ENCODE measurements around the gene HEXIM1. TPM values are rescaled to one million over a fixed set of nuclear protein-coding genes. Genes with fewer than 3 reads are reported as not detected.

Gene HEXIM1
- total RNA-seq, 4 donors from 2014 or later: 48.3 to 56.3 (median 53.8) TPM

DNA sequence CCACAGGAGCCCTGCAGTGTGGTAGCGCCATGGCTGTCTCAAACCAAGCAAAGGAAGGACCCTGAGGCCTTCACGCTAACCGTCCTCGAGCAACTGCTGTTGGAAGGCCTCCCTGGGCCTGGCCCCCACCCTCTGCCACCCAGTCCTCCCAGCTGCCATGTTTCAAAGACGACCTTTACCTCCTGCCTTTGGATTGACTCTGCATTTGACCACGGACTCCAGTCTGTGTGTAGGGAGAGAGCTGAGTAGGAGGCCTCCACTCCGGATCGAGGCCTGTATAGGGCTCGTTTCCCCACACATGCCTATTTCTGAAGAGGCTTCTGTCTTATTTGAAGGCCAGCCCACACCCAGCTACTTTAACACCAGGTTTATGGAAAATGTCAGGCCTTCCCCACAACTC lies 40.2 kb upstream of the HEXIM1 start:
- whole genome bisulfite sequencing, 2 donors (ENCODE audit: low coverage in 1 of 2): 50 to 60% methylated on average over 1 to 4 of the region's 9 CpGs
- Histone ChIP-seq H3K27me3 (no peaks in the 10 kb centered on the region), H3K9me3 (no peaks in the 10 kb centered on the region), H3K27ac (peak overlapping the region in 3 of 4 donors; percentile 49 to 85 (median 81)), H3K36me3 (peaks cover 0 to 77% of the 10 kb centered on the region in 2 donors), H3K4me3 (no peak overlapping the region), H3K4me1 (peaks cover 0 to 78% (median 18%) of the 10 kb centered on the region in 3 donors)
- TF ChIP-seq EP300 (IDR thresholded peaks at IDR 0.05) (no peak), POLR2AphosphoS5 (IDR thresholded peaks at IDR 0.05) (no peak), POLR2A (IDR thresholded peaks at IDR 0.05) (no peak)
- TF ChIP-seq, protein P1, sequence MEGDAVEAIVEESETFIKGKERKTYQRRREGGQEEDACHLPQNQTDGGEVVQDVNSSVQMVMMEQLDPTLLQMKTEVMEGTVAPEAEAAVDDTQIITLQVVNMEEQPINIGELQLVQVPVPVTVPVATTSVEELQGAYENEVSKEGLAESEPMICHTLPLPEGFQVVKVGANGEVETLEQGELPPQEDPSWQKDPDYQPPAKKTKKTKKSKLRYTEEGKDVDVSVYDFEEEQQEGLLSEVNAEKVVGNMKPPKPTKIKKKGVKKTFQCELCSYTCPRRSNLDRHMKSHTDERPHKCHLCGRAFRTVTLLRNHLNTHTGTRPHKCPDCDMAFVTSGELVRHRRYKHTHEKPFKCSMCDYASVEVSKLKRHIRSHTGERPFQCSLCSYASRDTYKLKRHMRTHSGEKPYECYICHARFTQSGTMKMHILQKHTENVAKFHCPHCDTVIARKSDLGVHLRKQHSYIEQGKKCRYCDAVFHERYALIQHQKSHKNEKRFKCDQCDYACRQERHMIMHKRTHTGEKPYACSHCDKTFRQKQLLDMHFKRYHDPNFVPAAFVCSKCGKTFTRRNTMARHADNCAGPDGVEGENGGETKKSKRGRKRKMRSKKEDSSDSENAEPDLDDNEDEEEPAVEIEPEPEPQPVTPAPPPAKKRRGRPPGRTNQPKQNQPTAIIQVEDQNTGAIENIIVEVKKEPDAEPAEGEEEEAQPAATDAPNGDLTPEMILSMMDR (IDR thresholded peaks at IDR 0.05): no peak
- ATAC-seq: no peak

DNA sequence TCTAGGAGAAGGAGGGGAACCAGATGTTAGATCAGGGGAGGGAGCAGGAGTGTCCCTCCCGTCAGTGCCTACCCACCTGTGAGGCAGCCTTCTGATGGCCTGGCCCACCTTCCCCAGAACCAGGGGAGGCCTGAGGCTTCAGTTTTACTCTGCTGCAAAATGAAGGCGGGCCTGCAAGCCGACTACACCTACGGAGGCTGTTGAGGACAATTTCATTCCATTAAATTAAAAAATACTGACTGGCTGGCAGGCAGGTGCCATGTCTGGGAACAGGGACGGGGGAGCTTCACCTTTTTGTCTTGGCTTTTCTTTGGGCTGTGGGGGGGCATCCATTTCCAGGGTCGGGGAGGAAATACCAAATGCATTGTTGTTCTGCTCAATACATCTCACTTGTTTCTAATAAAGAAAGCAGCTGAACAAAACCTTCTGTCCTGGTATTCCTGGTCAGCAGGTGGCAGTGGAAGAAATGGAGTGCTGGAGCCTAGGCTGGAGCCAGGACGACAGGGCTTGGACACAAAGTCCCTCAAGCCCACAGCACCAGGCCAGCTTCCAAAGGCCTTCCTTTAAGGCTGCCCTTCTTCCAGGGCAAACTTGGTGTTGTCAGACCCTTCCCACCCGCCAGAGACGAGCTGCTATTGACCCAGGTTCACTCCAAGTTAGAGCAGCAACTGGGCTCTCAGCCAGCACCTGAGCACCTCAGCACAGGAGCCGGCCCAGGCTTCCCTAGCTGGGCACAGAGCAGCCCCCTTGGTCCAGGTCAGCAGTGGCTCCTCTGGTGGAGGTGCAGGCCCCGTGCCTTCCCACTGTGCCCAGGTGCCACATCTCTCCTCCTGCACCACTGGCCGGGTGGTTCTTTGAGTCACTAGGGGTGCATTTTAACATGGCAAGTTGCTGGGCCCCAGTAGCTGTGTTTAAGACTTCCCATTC lies 39.4 kb upstream of the HEXIM1 start:
- no peaks in the 10 kb centered on the region for H3K27me3 ChIP-seq
- no peak for TF ChIP-seq POLR2AphosphoS5 (IDR thresholded peaks at IDR 0.05)
- TF ChIP-seq EP300 (IDR thresholded peaks at IDR 0.05): no peak
- TF ChIP-seq, protein P1 (IDR thresholded peaks at IDR 0.05): peak in 2 of 4 experiments; percentile 12 to 13
- 44 to 91% methylated on average over 4 to 6 of the region's 12 CpGs for WGBS, 2 donors (ENCODE audit: low coverage in 1 of 2)
- peaks cover 0 to 78% (median 18%) of the 10 kb centered on the region in 3 donors for H3K4me1 ChIP-seq
- H3K4me3 ChIP-seq: no peak overlapping the region
- ATAC-seq: no peak
- H3K27ac ChIP-seq: peak overlapping the region in 3 of 4 donors; percentile 44 to 85 (median 81)
- no peaks in the 10 kb centered on the region for H3K9me3 ChIP-seq
- H3K36me3 ChIP-seq: peaks cover 0 to 77% of the 10 kb centered on the region in 2 donors

GRCh38 chr17:45110676-45111611 lies 37.3 kb upstream of the HEXIM1 start:
- Histone ChIP-seq H3K4me1 (peaks cover 0 to 67% (median 18%) of the 10 kb centered on the region in 3 donors), H3K4me3 (no peak overlapping the region), H3K9me3 (no peaks in the 10 kb centered on the region), H3K36me3 (peaks cover 0 to 77% of the 10 kb centered on the region in 2 donors), H3K27ac (peak overlapping the region; percentile 30 to 85 (median 83)), H3K27me3 (no peaks in the 10 kb centered on the region)
- peak; percentile 69 for ATAC-seq
- TF ChIP-seq POLR2AphosphoS5 (IDR thresholded peaks at IDR 0.05) (peak; percentile 30), POLR2A (IDR thresholded peaks at IDR 0.05) (no peak), EP300 (IDR thresholded peaks at IDR 0.05) (no peak)
- TF ChIP-seq, protein P1 (IDR thresholded peaks at IDR 0.05): peak in 1 of 4 experiments; percentile 17
- WGBS, 2 donors (ENCODE audit: low coverage in 1 of 2): 51 to 64% methylated on average over 6 to 8 of the region's 16 CpGs

GRCh38 chr17:45111850-45112249 lies 36.4 kb upstream of the HEXIM1 start:
- Histone ChIP-seq H3K27ac (peak overlapping the region; percentile 30 to 85 (median 83)), H3K4me3 (no peak overlapping the region), H3K27me3 (no peaks in the 10 kb centered on the region), H3K4me1 (peaks cover 0 to 58% (median 18%) of the 10 kb centered on the region in 3 donors), H3K9me3 (no peaks in the 10 kb centered on the region), H3K36me3 (peaks cover 0 to 77% of the 10 kb centered on the region in 2 donors)
- no peak for ATAC-seq
- 80 to 92% methylated on average over 1 to 5 of the region's 11 CpGs for WGBS, 2 donors (ENCODE audit: low coverage in 1 of 2)
- no peak for TF ChIP-seq EP300 (IDR thresholded peaks at IDR 0.05)
- TF ChIP-seq POLR2AphosphoS5 (IDR thresholded peaks at IDR 0.05): no peak

Data from gastroesophageal sphincter (tissue), 4 donors.